HG02938 (cell line): ENCODE results near the gene TMEM135.
"Not testable (repeated sequence)": the region's sequence is repeated elsewhere in the genome, so short reads cannot be mapped to it uniquely, and the experiment has no call there.

ENCODE experiments used
- ATAC-seq: cut with Tn5 transposase; IDR thresholded peaks from one replicate; pipeline ENCODE4 v1.9.1; 2021; ENCODE audit warnings: mild to moderate bottlenecking, moderate library complexity; ENCODE audit not compliant: unreplicated experiment

TMEM135 gene

DNA sequence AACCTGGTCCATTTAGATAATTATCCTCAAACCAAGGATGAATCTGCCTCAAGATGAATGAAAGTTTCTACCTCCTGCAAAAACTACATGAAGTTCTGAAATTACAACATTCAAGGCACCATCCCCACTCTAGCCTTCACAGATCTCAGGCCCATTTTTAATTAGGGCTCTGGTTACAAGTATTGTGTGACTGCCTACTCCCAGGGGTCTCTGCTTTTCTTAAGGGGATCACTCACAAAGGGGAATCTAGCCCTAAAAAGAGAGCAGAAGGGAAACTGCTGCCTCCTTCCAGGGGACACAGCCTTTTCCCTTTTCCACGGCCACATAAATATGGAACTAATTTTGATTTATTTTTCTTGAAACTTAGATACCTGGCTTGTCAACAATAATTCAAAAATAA, 17.4 kb upstream of the TMEM135 start:
- ATAC-seq, result no peak

DNA sequence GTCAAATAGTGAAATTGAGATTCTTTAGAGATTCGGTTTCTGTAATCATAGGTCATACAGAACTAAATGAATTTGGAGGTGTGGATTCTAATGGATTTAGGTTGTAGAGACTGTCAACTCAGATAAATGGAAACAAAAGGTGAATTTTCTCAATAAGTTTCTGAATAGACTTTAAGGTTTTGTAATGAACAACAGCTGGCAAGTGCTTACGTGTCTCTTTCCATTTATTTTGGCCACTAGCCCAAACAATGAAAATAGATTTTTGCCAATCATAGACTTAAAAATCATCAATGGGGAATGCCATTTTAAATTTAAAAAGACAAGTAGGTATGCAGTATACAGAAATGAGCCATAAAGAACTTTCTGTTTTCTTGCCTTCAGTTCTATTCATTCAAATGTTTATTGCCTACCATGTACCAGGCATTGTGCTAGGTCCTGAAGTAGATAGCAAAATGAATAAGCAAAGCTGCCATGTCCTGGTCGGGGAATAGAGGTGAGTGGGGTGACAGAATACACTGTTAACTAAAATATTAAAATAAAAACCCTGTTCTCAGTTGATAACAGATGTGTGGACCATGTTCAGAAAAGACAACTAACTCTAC, 16.9 kb upstream of the TMEM135 start:
- no peak for ATAC-seq

DNA sequence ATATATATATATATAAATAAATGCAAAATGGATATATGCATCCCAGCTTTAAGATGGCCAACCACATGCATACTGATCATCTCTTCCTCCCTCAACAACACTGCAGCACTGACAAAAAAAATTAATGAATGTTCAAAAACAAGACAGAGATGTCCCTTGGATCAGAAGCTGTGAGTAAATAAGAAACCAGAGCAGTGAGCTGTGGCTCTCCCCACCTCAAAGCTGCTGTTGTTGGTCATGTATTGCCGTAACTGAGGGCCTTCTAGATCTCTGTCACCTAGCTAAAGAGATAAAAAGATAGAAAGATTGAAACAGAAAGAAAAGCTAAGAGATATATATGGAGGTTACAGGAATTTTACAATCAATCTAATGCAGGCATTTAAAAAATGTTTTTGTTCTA, 15.5 kb upstream of the TMEM135 start:
- ATAC-seq, result peak; percentile 93

DNA sequence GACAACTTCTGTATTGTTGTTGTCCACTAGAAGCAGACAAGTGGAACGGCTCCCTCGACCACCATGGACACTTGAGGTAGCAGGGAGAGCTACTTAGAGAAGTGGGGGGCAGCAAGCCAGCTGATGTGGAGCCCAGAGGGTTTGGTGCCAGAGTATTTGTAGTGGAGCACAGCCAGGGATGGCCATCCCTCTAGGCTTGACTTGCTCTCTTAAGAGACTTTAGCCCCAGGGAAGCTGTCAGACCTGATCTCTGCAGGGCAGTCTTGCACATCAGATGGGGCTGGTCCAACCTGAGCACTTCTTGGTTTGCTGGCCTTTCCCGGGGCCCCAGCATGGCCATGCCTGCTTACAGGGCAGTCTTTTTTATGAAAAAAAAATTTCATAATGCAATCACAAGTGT, 15.0 kb upstream of the TMEM135 start:
- no peak for ATAC-seq

DNA sequence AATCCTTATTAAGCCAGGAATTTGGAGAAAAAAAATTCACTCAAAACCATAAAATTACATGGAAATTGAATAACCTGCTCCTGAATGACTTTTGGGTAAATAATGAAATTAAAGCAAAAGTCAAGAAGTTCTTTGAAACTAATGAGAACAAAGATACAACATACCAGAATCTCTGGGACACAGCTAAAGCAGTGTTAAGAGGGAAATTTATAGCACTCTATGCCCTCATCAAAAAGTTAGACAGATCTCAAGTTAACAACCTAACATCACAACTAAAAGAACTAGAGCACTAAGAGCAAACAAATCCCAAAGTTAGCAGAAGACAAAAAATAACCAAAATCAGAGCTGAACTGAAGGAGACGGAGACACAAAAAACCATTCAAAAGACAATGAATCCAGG, 11.3 kb upstream of the TMEM135 start:
- not testable (repeated sequence) for ATAC-seq

DNA sequence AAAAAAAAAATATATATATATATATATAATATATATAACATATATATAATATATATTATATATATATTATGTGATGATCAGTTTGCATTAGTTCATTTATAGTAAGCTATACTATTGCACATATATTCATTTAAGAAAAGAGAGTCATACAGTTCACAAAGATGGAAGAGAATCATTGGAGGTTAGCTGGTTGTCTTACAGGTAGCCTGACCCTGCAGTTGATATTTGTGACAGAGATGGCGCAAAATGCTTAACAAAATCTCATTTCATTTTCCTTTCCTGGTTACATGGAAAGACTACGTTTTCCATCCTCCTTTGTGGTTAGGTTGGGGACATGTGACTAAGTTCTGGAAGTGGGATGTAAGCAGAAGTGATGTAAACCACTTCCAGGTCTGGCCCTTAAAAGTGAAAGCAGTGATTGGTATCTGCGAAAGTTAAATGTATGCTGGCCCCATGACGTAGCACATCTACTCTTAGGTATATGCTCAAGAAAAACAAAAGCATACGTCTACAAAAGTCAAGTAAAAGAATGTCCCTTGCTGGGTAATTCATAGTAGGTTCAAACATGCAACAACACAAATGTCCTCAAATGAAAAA, 7.2 kb upstream of the TMEM135 start:
- peak; percentile 60 for ATAC-seq

DNA sequence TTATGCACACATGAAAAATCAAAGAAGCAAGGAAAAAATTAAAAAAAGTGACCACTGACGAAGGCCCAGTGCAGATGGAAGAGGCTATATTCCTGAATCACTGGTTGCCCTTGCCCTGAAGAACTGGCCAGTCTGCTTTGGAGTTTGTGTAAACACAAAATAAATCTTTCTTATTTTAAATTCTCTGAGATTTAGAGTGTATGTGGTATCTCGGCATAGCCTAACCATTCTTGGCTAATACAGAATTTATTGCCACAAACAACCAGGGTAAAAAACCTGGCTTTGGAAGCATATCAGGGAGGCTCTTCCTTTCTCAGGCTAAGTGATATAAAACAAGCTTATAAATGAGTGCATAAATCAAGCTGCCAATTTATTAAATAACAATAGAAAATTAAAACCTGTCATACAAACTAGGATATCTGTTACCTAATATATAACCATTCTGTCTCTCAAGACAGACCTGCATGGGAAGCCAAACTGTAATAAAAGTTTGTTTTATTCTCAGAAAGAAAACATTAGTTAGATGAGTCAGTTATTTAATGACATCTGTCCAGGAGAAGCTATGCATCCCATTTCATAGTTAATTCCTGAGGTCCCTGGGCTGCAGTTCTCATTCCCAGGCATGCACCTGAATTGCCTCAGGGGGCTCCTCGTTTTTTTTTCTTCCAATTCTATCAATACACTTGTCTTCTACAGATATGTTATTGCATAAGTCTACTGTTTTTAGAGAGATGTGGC, 6.1 kb upstream of the TMEM135 start:
- no peak for ATAC-seq

DNA sequence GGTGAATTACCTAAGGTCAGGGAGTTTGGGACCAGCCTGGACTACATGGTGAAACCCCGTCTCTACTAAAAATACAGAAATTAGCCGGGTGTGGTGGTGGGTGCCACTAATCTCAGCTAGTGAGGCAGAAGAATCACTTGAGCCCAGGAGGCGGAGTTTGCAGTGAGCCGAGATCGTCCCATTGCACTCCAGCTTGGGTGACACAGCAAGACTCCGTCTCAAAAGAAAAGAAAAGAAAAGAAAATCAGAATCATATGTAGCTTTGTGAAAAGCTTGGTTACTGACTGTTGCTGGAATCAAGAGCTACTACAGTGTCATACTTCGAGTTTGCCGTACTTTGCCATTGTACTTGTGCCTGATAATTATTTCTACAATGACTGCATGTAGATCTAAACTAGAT, 4.2 kb upstream of the TMEM135 start:
- ATAC-seq, result no peak

DNA sequence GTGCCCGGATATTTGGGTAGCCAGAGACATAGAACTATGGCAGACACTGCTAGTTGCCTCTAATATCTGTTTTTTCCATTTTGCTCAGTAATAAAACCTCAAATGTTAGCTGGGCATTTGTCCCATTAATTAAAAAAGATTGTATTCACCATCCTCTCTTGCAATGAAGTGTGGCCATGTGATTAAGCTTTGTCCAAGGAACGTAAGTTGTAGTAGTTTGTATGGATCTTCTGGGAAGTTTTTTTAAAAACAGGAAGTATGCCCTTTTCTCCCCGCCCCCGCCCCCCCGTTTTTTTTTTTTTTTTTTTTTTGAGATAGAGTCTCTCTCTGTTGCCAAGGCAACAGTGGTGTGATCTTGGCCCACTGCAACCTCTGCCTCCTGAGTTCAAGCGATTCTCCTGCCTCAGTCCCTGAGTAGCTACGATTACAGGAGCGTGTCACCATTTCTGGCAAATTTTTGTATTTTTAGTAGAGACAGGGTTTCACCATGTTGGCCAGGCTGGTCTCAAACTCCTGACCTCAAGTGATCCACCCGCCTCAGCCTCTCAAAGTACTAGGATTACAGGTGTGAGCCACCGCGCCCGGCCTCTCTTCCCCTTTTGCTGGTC, 1.7 kb upstream of the TMEM135 start:
- no peak for ATAC-seq

DNA sequence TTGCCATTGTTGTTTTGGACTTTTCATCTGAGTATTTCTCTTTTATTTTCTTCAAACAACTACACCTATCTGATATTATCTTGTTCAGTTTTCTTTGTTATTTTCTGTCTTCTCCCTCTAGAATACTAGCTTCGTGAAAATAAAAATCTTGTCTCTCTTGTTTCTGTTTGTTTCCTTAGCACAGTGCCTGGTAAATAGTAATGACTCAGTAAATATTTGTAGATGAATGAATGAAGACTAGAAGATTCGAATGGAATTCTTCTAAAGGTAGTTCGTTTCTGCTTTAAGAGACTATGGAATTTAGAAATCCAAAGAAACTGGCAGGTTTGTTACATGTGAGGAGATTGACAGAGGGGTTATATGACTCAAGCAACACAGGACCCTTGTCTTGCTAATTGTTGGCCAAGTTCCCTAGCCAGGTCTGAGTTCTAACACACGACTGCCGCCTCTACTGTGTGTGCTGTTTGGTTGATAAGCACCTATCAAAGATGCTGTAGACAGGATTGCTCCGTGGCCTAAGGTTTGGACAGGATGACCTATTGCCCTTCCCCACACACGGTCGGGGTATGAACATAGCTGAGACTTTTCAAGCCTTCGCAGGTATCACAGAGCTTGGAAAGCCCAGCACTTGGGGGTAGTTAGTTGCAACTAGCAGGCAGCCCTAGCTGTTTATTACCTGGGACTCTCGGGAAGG, 831 bp upstream of the TMEM135 start:
- ATAC-seq, result peak; percentile 3

DNA sequence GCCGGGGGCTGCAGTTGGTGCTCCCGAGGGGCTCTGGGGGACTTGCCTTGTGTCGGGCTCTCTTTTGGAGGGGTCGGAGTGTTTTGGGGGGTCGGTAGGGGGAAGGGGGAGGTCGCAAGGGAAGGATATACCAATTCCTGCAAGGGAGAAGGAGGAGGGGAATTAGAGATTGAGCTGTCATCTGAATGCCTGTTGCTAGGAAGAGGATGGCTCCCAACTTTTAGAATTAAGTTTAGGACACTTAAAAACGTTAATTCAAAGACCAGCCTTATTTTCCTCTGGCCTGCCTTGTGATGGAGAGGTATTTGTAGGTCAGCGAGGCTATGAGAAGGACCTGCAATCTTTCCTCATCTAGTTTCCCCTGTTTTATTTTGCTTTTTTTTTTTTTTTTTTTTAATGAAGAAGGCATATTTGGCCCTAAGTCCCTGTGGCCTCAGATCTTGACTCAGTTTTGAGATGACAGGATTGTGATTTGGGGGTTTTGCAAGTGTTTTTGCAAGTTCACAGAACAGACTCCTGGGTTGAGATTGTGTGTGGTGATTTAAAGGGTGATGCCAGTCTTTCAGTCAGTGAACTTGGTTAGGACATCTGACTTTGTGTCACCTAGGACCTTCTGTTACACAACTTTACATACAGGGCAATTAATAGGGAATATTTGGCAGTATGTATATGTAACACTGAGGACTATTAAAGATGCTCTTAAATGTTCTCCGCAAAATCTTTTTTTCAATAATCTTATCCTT, 672 bp downstream of the TMEM135 start:
- no peak for ATAC-seq

DNA sequence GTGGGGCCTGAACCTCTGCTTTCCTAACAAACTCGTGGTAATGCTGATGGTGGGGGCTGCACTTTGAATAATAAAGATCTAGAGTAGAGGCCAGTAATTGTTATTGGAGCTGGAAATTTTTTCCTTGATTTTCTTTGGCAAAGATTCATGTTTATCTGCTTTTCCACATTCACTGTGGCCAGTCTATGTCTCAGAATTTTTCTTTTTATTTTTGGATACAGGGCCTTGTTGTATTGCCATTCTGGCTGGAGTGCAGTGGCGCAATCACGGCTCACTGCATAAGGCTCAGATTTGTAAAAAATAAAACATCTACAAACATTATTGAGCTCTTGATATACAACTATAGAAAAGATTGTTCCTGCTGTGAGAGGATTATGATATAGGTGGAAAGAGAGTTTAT, 1.6 kb downstream of the TMEM135 start:
- no peak for ATAC-seq

DNA sequence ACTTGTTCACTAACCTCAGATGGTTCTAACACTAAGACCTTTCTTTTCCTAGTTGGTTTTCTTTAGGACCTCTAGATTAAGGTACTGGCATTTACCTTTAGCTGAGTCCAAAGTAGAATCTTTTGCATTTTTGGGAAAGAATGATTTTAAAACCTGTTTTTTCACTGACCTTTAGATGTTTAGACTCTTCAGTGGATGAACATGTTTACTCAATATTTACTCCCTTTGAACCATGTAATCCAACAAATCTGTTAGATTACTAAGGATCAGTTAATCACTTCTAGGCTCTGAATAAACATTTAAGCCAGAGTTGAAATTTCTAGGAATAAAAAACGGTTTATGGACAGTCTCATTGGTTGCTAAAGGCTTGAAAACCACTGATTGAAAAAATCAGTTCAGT, 6.2 kb downstream of the TMEM135 start:
- no peak for ATAC-seq

DNA sequence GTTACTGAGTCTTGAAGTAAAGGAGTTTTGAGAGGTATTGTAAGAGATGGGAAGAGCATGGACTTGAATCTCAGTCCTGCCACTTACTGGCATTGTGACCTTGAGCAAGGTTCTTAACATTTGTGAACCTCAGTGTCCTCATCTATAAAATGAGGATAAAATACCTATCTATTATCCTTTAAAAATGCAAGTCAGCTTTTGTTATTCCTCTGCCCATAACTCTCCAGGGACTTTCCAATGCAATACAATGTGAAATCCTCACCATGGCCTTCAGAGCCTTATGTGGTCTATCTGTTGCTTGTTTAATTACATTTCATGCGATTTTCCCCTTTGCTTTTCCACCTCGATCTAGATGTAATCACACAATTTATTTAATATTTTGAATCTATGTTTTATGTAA, 9.1 kb downstream of the TMEM135 start:
- no peak for ATAC-seq

DNA sequence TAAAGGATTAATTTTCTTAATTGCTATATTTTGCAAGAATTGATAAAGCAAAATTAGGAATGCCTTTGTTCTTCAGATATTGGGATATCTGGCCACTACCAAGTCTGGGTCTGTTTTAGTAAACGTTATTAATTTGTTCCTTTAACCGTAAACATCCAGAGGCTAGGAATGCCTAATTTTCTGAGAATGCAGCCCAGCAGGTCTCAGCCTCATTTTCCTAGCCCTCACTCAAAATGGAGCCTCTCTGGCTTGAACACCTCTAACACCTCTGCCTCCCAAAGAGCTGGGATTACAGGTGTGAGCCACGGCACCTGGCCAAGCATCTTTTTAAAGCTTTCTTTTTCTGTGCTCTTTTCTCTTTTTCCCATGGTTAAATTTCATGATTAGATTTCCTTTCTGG, 18.4 kb downstream of the TMEM135 start:
- no peak for ATAC-seq

DNA sequence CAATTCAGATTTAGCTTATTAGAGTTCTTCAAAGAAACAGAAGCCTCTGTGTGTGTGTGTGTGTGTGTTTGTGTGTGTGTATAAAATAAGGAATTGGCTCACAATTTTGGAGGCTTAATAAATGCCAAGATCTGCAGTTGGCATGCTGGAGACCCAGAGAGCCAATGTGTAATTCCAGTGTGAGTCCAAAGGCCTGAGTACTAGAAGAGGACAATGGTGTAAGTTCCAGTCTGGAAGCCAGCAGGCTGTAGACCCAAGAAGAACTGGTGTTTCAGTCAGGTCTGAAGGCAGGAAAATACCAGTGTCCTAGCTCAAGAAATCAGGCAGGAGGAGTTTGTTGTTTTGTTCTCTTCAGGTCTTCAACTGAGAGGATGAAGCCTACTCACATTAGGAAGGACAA, 20.0 kb downstream of the TMEM135 start:
- no peak for ATAC-seq

DNA sequence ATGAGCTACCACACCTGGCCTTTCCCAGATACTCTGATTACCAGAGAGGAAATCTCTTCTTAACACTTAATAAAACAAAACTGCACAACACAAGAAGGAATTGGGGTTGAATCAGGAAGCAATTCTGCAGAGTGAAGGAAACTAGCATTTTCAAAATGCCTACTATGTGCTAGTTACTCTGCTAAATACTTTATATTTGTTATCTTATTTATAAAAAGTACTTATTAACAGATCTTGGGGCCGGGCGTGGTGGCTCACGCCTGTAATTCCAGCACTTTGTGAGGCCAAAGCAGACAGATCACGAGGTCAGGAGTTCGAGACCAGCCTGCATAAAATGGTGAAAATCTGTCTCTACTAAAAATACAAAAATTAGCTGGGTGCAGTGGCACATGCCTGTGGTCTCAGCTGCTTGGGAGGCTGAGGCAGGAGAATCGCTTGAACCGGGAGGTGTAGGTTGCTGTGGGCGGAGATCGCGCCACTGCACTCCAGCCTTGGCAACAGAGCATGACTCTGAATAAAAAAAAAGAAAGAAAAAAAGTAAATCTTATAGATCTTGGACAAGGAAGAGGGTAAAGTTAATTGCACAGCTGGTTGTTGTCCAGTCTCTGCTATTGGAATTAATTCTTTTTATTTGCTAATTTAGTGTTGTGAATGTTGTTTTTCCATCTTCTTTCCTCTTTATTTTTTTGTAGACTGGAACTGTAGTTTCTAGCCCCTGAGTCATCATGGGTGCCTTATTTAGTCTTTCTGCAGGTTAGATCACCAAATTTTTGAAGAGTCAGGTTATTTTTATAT, 22.1 kb downstream of the TMEM135 start:
- ATAC-seq, result no peak

DNA sequence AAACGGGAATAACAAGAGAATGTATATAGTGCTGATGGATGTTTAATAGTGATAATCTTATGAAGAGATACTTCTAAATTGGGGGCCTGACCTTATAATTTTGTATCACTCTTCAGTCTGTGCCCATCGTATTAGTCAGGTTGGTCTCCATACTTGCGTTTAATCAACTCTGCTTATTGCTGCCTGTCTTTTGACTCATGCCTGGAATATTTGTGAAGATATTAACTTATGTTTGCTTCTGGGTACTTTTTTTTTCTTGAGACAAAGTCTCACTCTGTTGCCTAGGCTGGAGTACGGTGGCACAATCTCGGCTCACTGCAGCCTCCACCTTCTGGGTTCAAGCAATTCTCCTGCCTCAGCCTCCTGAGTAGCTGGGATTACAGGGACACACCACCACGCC, 24.0 kb downstream of the TMEM135 start:
- no peak for ATAC-seq

DNA sequence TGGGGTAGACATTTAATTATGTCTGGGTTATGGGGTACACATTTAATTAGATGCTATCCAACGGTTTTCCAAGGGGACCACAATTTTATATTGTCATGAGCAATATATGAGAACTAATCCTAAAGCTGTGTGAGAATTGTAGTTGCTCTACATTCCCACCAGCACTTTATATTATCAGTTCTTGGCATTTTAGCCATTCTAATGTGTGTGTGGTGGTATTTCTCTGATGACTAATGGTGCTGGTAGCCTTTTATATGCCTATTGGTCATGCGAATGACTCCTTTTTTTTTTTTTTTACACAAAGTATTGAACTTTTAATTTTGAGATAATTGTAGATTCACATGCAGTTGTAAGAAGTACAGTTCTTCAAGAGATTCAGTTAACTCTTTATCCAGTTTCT, 26.2 kb downstream of the TMEM135 start:
- no peak for ATAC-seq

DNA sequence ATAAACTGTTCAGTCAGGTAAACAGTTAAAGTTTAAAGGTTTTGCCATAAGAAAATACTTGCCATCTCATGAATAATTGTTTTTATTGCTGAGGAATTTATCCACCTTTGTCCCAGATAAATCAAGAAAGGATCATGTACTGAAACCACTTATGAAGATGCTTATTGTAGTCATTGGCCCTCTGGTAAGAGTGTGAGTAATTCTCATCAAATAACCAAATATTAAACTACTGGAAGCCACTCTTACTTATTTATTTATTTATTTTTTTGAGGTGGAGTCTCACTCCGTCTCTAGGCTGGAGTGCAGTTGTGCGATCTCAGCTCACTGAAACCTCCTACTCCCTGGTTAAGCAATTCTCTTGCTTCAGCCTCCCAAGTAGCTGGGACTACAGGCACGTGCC, 35.1 kb downstream of the TMEM135 start:
- no peak for ATAC-seq
